DMS 273 (cell line): Measurements from ENCODE around the gene LRP5.

Experiments
- DNase-seq: peaks from one replicate; lab custom pipeline; 2025; ENCODE audit not compliant: unreplicated experiment; lab: John Stamatoyannopoulos, UW

LRP5 gene

GRCh38 chr11:68308068-68308467 lies 4.3 kb upstream of the LRP5 start:
- no peak for DNase-seq

- DNase-seq, result no peak
Observed at GRCh38 chr11:68309621-68310185, 2.7 kb upstream of the LRP5 start.

- DNase-seq, result no peak
Observed at GRCh38 chr11:68311160-68312116, 953 bp upstream of the LRP5 start.

- DNase-seq, result peak; percentile 49
Observed at GRCh38 chr11:68312780-68313573, 586 bp downstream of the LRP5 start.

- peak; percentile 65 for DNase-seq
Observed at GRCh38 chr11:68313574-68314202, 1.3 kb downstream of the LRP5 start.

GRCh38 chr11:68314203-68315170 lies 2.1 kb downstream of the LRP5 start:
- peak; percentile 32 for DNase-seq

GRCh38 chr11:68315171-68315920 lies 3.0 kb downstream of the LRP5 start:
- no peak for DNase-seq

- no peak for DNase-seq
Observed at GRCh38 chr11:68317147-68317785, 4.9 kb downstream of the LRP5 start.

- DNase-seq, result no peak
Observed at GRCh38 chr11:68321293-68322051, 9.1 kb downstream of the LRP5 start.

- no peak for DNase-seq
Observed at GRCh38 chr11:68322052-68322430, 9.7 kb downstream of the LRP5 start.

- DNase-seq, result no peak
Observed at GRCh38 chr11:68324241-68324640, 11.8 kb downstream of the LRP5 start.

GRCh38 chr11:68324695-68325094 lies 12.3 kb downstream of the LRP5 start:
- no peak for DNase-seq

- DNase-seq, result no peak
Observed at GRCh38 chr11:68325183-68325906, 13.0 kb downstream of the LRP5 start.

- no peak for DNase-seq
Observed at GRCh38 chr11:68325907-68326220, 13.5 kb downstream of the LRP5 start.

- no peak for DNase-seq
Observed at GRCh38 chr11:68326334-68327215, 14.2 kb downstream of the LRP5 start.

GRCh38 chr11:68327586-68328370 lies 15.4 kb downstream of the LRP5 start:
- no peak for DNase-seq
